SH-SY5Y (cell line): ENCODE results near the gene SGMS1.

Experiments used
- GATA2 ChIP-seq: IDR thresholded peaks from 2 replicates; pipeline ENCODE4 v1.6.1; 2011; ENCODE audit warnings: mild to moderate bottlenecking, low read depth, low read length
- GATA3 ChIP-seq: IDR thresholded peaks from 2 replicates; pipeline ENCODE4 v1.6.1; 2011; ENCODE audit warnings: low read depth, mild to moderate bottlenecking, low read length, moderate library complexity

- no peak for TF ChIP-seq GATA2
- TF ChIP-seq GATA3 = no peak
Observed at GRCh38 chr10:50556237-50557120, 67.3 kb downstream of the SGMS1 start.
